Measurements from ENCODE around the gene CFAP58.

DNA sequence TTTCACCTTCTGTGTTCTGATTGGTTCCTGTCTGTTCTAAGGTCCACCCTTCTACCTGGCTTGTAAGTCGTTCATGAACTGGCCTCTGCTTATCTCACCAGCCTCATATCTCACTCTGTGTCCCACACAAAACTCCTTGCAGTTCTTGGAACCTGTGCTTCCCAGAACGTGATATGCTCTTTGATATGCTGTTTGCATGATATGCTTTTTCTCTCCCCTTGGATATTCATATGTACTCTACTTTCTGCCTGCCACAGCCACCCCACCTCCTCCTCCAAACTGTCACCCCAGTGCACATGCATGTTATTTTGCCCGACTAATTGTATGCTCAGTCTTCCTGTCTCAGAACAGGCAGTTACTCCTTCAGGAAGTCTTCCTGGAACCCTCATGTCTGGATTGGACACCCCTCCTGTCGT is 13.5 kb upstream of the CFAP58 start:
- no peak for TF ChIP-seq POLR2A (IDR thresholded peaks at IDR 0.05; ENCODE audit: low read depth, low read length)
- TF ChIP-seq TAF1 (IDR thresholded peaks at IDR 0.05; ENCODE audit: borderline replicate concordance, low read depth, low read length): no peak

All from GM12892 (cell line).